K562 (cell line): ENCODE results near the gene ADI1. TPM values are rescaled to one million over a fixed set of nuclear protein-coding genes. Genes with fewer than 3 reads are reported as not detected.

Experiments used
- ATAC-seq: fragments of 200-7000 bp; cut with Tn5 transposase; 3 replicates; pipeline ENCODE4 v1.9.1; 2020; ENCODE audit warnings: moderate library complexity
- BruUV-seq: library from RNA; stranded (reverse); fragments of 400-500 nt; replicated peaks from 2 replicates; lab custom pipeline; 2021; lab: Mats Ljungman, UMichigan
- CTCF ChIA-PET: fragments of 300-600 bp; formaldehyde crosslinking; extraction: SDS; loops from one replicate; lab custom pipeline; 2021; ENCODE audit warnings: low intra/inter-chr PET ratio; lab: Yijun Ruan, JAX
- POLR2A ChIA-PET: fragments of 300-600, 350-650 bp; sonication (Branson Sonifier 250); formaldehyde crosslinking; extraction: SDS; loops from one replicate; lab custom pipeline; 2021; ENCODE audit warnings: antibody characterized with exemption, inconsistent platforms; lab: Yijun Ruan, JAX
- DNase-seq, 4 experiments: peaks; one replicate each; pipeline versions ENCODE4 v3.0.0 to v3.0.0-alpha.2; 2011 to 2018; ENCODE audit warnings: low spot score in 3 of 4, mixed read lengths in 3 of 4; ENCODE audit errors: extremely low read depth in 1 of 4
- FAIRE-seq: peaks from 2 replicates; lab custom pipeline; 2011; peaks lifted over from hg19 to GRCh38; lab: Jason Lieb, UNC
- H2AFZ ChIP-seq: 2 replicates; pipeline ENCODE4 v1.6.0; 2011; ENCODE audit warnings: low read depth, low read length, control low read depth, inconsistent platforms
- H3K27ac ChIP-seq: fragments of 200-600 bp; 3 replicates; pipeline ENCODE4 v1.8.0; 2011; ENCODE audit warnings: low read depth, mild to moderate bottlenecking, control low read depth, inconsistent platforms, low read length, moderate library complexity, mixed read lengths; ENCODE audit errors: extremely low read depth
- H3K27me3 ChIP-seq, 2 experiments: fragments of 300-600 bp in 1 of 2; 2 replicates in 1 of 2; 3 replicates in 1 of 2; pipeline versions ENCODE4 v1.6.0 to v1.8.0; 2011; ENCODE audit warnings: inconsistent platforms in 2 of 2, low read length in 2 of 2, mild to moderate bottlenecking in 1 of 2, mixed read lengths in 1 of 2, moderate library complexity in 1 of 2; ENCODE audit not compliant: control insufficient read depth in 2 of 2, insufficient read depth in 2 of 2
- H3K36me3 ChIP-seq: fragments of 300-600 bp; 3 replicates; pipeline ENCODE4 v1.8.0; 2011; ENCODE audit warnings: mild to moderate bottlenecking, low read length, inconsistent platforms; ENCODE audit not compliant: control insufficient read depth, insufficient read depth
- H3K4me1 ChIP-seq, 2 experiments: fragments of 200-600 bp in 1 of 2; replicated peaks in 1 of 2; 2 replicates in 1 of 2; 3 replicates in 1 of 2; pipeline versions ENCODE4 v1.5.1 to v1.8.0; 2011; ENCODE audit warnings: inconsistent platforms in 2 of 2, low read length in 2 of 2, mild to moderate bottlenecking in 1 of 2, mixed read lengths in 1 of 2, moderate library complexity in 1 of 2; ENCODE audit not compliant: control insufficient read depth in 2 of 2, insufficient read depth in 2 of 2
- H3K4me2 ChIP-seq: 2 replicates; pipeline ENCODE4 v1.6.1; 2011; ENCODE audit warnings: low read length, control low read depth, inconsistent platforms, mixed read lengths; ENCODE audit not compliant: insufficient read depth
- H3K4me3 ChIP-seq: fragments of 200-600 bp; sonication (generic), shearing (Covaris generic); 2 replicates; pipeline ENCODE4 v1.5.1; 2016; ENCODE audit warnings: control low read depth, inconsistent platforms
- H3K79me2 ChIP-seq: fragments of 200-600 bp; 3 replicates; pipeline ENCODE4 v1.8.0; 2011; ENCODE audit warnings: low read length, inconsistent platforms; ENCODE audit not compliant: control insufficient read depth, insufficient read depth
- H3K9ac ChIP-seq, 2 experiments: 2 replicates each; pipeline versions ENCODE4 v1.6.0 to v1.6.1; 2011; ENCODE audit warnings: low read depth in 2 of 2, low read length in 2 of 2, control low read depth in 1 of 2, inconsistent platforms in 1 of 2, mild to moderate bottlenecking in 1 of 2, mixed read lengths in 1 of 2; ENCODE audit not compliant: insufficient read depth in 1 of 2
- H3K9me1 ChIP-seq: one replicate; pipeline ENCODE4 v1.6.0; 2011; ENCODE audit warnings: inconsistent platforms, mild to moderate bottlenecking, low read length, moderate library complexity; ENCODE audit not compliant: control insufficient read depth, insufficient read depth
- H3K9me3 ChIP-seq: replicated peaks from 2 replicates; pipeline ENCODE4 v1.5.1; 2011; ENCODE audit warnings: low read depth, low read length, inconsistent platforms; ENCODE audit not compliant: control insufficient read depth, insufficient read depth
- H4K20me1 ChIP-seq: replicated peaks from 2 replicates; pipeline ENCODE4 v1.6.1; 2011; ENCODE audit warnings: low read length, inconsistent platforms, mixed read lengths; ENCODE audit not compliant: control insufficient read depth, insufficient read depth
- ELF1 ChIP-seq: fragments of 200-800 bp; sonication (Bioruptor generic); IDR thresholded peaks from 2 replicates; pipeline ENCODE4 v1.6.1; 2016; ENCODE audit warnings: missing genetic modification characterization, missing compliant biosample characterization
- GABPB2 ChIP-seq: fragments of 250-450 bp; sonication (Bioruptor Pico); conservative IDR thresholded peaks from 2 replicates; pipeline ENCODE4 v1.5.1; 2021; ENCODE audit warnings: mild to moderate bottlenecking
- HNRNPH1 ChIP-seq: fragments of 200-400 bp; formaldehyde crosslinking; optimal IDR thresholded peaks from 2 replicates; pipeline ENCODE3; 2017; ENCODE audit warnings: low read depth, mild to moderate bottlenecking, low read length, moderate library complexity
- LARP7 ChIP-seq: fragments of 450-650 bp; IDR thresholded peaks from 2 replicates; pipeline ENCODE4 v1.6.1; 2016
- MAX ChIP-seq: sonication (generic); formaldehyde crosslinking; IDR thresholded peaks from 2 replicates; pipeline ENCODE4 v1.9.0; 2022; ENCODE audit warnings: mild to moderate bottlenecking, missing genetic modification reagents
- MCM2 ChIP-seq: fragments of 450-650 bp; IDR thresholded peaks from 2 replicates; pipeline ENCODE4 v1.6.1; 2017; ENCODE audit warnings: low read depth, mild to moderate bottlenecking
- STAG1 ChIP-seq: sonication (generic); formaldehyde crosslinking; IDR thresholded peaks from 2 replicates; pipeline ENCODE4 v1.5.0; 2020; ENCODE audit warnings: missing genetic modification reagents, borderline replicate concordance
- TARDBP ChIP-seq: fragments of 450-650 bp; IDR thresholded peaks from 2 replicates; pipeline ENCODE4 v1.6.1; 2016
- XRCC3 ChIP-seq: fragments of 450-650 bp; IDR thresholded peaks from 2 replicates; pipeline ENCODE4 v1.6.1; 2017; ENCODE audit warnings: mild to moderate bottlenecking, moderate library complexity
- ZBTB9 ChIP-seq: fragments of 450-650 bp; formaldehyde crosslinking; IDR thresholded peaks from 2 replicates; pipeline ENCODE4 v1.4.0; 2020; ENCODE audit warnings: mild to moderate bottlenecking, moderate library complexity
- ZC3H4 ChIP-seq: sonication (generic); formaldehyde crosslinking; IDR thresholded peaks from 2 replicates; pipeline ENCODE4 v1.9.0; 2021; ENCODE audit warnings: missing genetic modification reagents, borderline replicate concordance
- ZKSCAN8 ChIP-seq: fragments of 200-800 bp; sonication (Bioruptor generic); IDR thresholded peaks from 2 replicates; pipeline ENCODE4 v1.6.1; 2016; ENCODE audit warnings: missing genetic modification characterization, missing compliant biosample characterization
- ZNF140 ChIP-seq: fragments of 250-450 bp; sonication (Bioruptor Pico); IDR thresholded peaks from 2 replicates; pipeline ENCODE4 v1.8.0; 2021; ENCODE audit warnings: moderate library complexity, mild to moderate bottlenecking, inconsistent platforms
- ZNF175 ChIP-seq: fragments of 200-800 bp; sonication (Bioruptor generic); IDR thresholded peaks from 2 replicates; pipeline ENCODE4 v1.6.1; 2016; ENCODE audit warnings: low read depth, mild to moderate bottlenecking, missing genetic modification characterization, missing compliant biosample characterization
- ZNF197 ChIP-seq: fragments of 200-800 bp; sonication (Bioruptor generic); IDR thresholded peaks from 2 replicates; pipeline ENCODE4 v1.6.1; 2016; ENCODE audit warnings: low read depth, missing genetic modification characterization, missing compliant biosample characterization
- ZNF212 ChIP-seq: fragments of 450-650 bp; formaldehyde crosslinking; IDR thresholded peaks from 2 replicates; pipeline ENCODE4 v1.4.0; 2020; ENCODE audit warnings: mild to moderate bottlenecking
- ZNF780A ChIP-seq: fragments of 250-450 bp; sonication (Bioruptor Pico); IDR thresholded peaks from 2 replicates; pipeline ENCODE4 v1.5.0; 2021; ENCODE audit warnings: mild to moderate bottlenecking
- WGBS: fragments of 100-300 bp; shearing (Covaris generic); methylation state at CpG from one replicate; pipeline ENCODE4 v1.1.6; 2016; ENCODE audit warnings: low coverage, mixed read lengths; ENCODE audit not compliant: insufficient coverage; ENCODE audit errors: missing lambda C conversion rate; 5-methylcytosine and 5-hydroxymethylcytosine counted together
- in situ Hi-C: fragments of 300-500 bp; cut with MboI; formaldehyde crosslinking; loops from 4 replicates; pipeline ENCODE4 v1.15.0; 2018; ENCODE audit warnings: inconsistent platforms, mixed read lengths
- intact Hi-C: fragments of 100-400 bp; cut with micrococcal nuclease; formaldehyde crosslinking; loops from 2 replicates; pipeline ENCODE4 v1.14.2; 2022
- polyA plus RNA-seq, 8 experiments: library from polyadenylated mRNA; depleted of rRNA in 4 of 8; stranded (reverse) in 5 of 8; unstranded in 3 of 8; fragments of >200 nt; fragmentation: Nextera tagmentation in 2 of 8; fragmentation: Illumina TruSeq in 1 of 8; extraction: Ambion mirVana in 2 of 8; extraction: Trizol in 1 of 8; gene quantifications; 2 replicates each; pipeline versions ENCODE4 v1.2.1 to v1.2.3, GENCODE V29; 2011 to 2014; ENCODE audit warnings: inconsistent platforms in 1 of 8, missing spikeins in 1 of 8
- total RNA-seq, 7 experiments: library from RNA; depleted of rRNA in 6 of 7; stranded (reverse); fragments of >200 nt in 6 of 7; fragmentation: Illumina TruSeq in 2 of 7; extraction: Trizol in 2 of 7; gene quantifications; 2 replicates each; pipeline versions ENCODE4 v1.2.1 to v1.2.3, GENCODE V29; 2011 to 2021; ENCODE audit warnings: low replicate concordance in 1 of 7
- TF ChIP-seq, protein P1 (sequence below): fragments of 450-650 bp; IDR thresholded peaks from 2 replicates; pipeline ENCODE4 v1.6.1; 2016; ENCODE audit warnings: missing biosample characterization, missing genetic modification characterization
- TF ChIP-seq, protein P2 (sequence below): sonication (generic); formaldehyde crosslinking; IDR thresholded peaks from 2 replicates; pipeline ENCODE4 v1.8.0; 2023; ENCODE audit warnings: mild to moderate bottlenecking, missing genetic modification reagents
- TF ChIP-seq, protein P3 (sequence below): sonication (generic); formaldehyde crosslinking; IDR thresholded peaks from 2 replicates; pipeline ENCODE4 v1.8.1; 2023; ENCODE audit warnings: mild to moderate bottlenecking, missing genetic modification reagents, moderate library complexity

Gene ADI1
- total and polyA plus RNA-seq, 9 of the 15 experiments (the other 6 are each of a cell fraction or from before 2014, with no cell fraction given), result 6.1 to 51.0 (median 27.1) TPM

DNA sequence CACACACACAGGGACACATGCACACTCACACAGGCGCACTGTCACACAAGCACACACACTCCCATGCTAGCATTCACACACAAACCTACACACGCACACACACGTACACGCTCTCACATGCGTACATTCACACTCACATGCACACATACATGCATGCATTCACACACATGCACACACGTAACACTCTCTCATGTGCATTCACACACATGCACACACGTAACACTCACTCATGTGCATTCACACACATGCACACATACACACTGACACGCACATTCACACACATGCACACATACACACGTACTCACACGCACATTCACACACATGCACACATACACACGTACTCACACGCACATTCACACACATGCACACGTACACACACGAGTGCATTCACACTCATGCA, 16.3 kb downstream of the ADI1 start:
- Histone ChIP-seq H3K27me3 (no peaks in the 10 kb centered on the region; a peak in 1 of 5 replicates), H3K9ac (no peak overlapping the region), H3K9me1 (no peaks in the 10 kb centered on the region), H2AFZ (no peak overlapping the region), H3K79me2 (peaks cover 5% of the 10 kb centered on the region; the same call in 1 of the 3 replicates), H3K4me3 (no peak overlapping the region), H4K20me1 (no peaks in the 10 kb centered on the region), H3K4me2 (no peak overlapping the region), H3K36me3 (peaks cover 51% of the 10 kb centered on the region), H3K4me1 (no peaks in the 10 kb centered on the region), H3K9me3 (peaks cover 4% of the 10 kb centered on the region; the same call in 1 of the 2 replicates), H3K27ac (no peak overlapping the region; the same call in 2 of the 3 replicates)
- DNase-seq (no peak), FAIRE-seq (peak; percentile 55), ATAC-seq (no peak)
- ChIA-PET CTCF (no interaction called here), POLR2A (interaction anchor here (2.5 kb wide), 1 partner anchor 9 kb away, joined by 8 read pairs; no protein-coding TSS in a partner anchor)
- BruUV-seq, result no TSS peak
- in situ Hi-C loops (no loop called here), intact Hi-C loops (no loop called here)
- 90% methylated on average over 14 of the region's 14 CpGs for WGBS
- no peak for TF ChIP-seq ZNF140 (CRISPR knock-in tag)
- TF ChIP-seq, protein P1, sequence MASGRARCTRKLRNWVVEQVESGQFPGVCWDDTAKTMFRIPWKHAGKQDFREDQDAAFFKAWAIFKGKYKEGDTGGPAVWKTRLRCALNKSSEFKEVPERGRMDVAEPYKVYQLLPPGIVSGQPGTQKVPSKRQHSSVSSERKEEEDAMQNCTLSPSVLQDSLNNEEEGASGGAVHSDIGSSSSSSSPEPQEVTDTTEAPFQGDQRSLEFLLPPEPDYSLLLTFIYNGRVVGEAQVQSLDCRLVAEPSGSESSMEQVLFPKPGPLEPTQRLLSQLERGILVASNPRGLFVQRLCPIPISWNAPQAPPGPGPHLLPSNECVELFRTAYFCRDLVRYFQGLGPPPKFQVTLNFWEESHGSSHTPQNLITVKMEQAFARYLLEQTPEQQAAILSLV (tag), result no peak
- TF ChIP-seq ZBTB9, result no peak
- no peak for TF ChIP-seq ZKSCAN8 (CRISPR knock-in tag)
- no peak for TF ChIP-seq ZNF197 (CRISPR knock-in tag)
- no peak for TF ChIP-seq HNRNPH1
- no peak for TF ChIP-seq ZNF175
- TF ChIP-seq, protein P2, sequence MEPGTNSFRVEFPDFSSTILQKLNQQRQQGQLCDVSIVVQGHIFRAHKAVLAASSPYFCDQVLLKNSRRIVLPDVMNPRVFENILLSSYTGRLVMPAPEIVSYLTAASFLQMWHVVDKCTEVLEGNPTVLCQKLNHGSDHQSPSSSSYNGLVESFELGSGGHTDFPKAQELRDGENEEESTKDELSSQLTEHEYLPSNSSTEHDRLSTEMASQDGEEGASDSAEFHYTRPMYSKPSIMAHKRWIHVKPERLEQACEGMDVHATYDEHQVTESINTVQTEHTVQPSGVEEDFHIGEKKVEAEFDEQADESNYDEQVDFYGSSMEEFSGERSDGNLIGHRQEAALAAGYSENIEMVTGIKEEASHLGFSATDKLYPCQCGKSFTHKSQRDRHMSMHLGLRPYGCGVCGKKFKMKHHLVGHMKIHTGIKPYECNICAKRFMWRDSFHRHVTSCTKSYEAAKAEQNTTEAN, result peak; percentile 94
- no peak for TF ChIP-seq ELF1 (tag)
- TF ChIP-seq LARP7, result no peak
- TF ChIP-seq TARDBP, result peak; percentile 24; the same call in 1 of the 2 replicates
- no peak for TF ChIP-seq ZNF212
- no peak for TF ChIP-seq MCM2
- peak; percentile 27; the same call in 1 of the 2 replicates for TF ChIP-seq MAX (CRISPR knock-in tag)
- TF ChIP-seq GABPB2 (CRISPR knock-in tag), result no peak
- TF ChIP-seq ZC3H4 (CRISPR knock-in tag), result 0 out of 2 replicates have a peak, but pooled peaks have one; percentile 35
- TF ChIP-seq, protein P3, sequence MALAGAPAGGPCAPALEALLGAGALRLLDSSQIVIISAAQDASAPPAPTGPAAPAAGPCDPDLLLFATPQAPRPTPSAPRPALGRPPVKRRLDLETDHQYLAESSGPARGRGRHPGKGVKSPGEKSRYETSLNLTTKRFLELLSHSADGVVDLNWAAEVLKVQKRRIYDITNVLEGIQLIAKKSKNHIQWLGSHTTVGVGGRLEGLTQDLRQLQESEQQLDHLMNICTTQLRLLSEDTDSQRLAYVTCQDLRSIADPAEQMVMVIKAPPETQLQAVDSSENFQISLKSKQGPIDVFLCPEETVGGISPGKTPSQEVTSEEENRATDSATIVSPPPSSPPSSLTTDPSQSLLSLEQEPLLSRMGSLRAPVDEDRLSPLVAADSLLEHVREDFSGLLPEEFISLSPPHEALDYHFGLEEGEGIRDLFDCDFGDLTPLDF (CRISPR knock-in tag), result no peak
- TF ChIP-seq STAG1 (CRISPR knock-in tag), result no peak
- TF ChIP-seq XRCC3, result no peak
- no peak for TF ChIP-seq ZNF780A (CRISPR knock-in tag)
